Liver (tissue), 10 donors: ENCODE data around the gene CDKN2D. TPM values are rescaled to one million over a fixed set of nuclear protein-coding genes. Genes with fewer than 3 reads are reported as not detected.

Experiments
- DNase-seq: peaks from one replicate; pipeline ENCODE4 v3.0.0-alpha.2; 2017; ENCODE audit warnings: low spot score
- H3K27ac ChIP-seq, 2 donors: one replicate each; pipeline ENCODE4 v1.7.0; 2013; ENCODE audit warnings: inconsistent platforms in 2 of 2, low read length in 2 of 2, control low read depth in 1 of 2, low read depth in 1 of 2, mild to moderate bottlenecking in 1 of 2
- H3K27me3 ChIP-seq, 4 donors: one replicate each; pipeline versions ENCODE4 v1.6.1 to v1.7.0; 2013; ENCODE audit warnings: low read length in 3 of 4, inconsistent platforms in 1 of 4, mild to moderate bottlenecking in 1 of 4, moderate library complexity in 1 of 4; ENCODE audit not compliant: control insufficient read depth in 4 of 4, insufficient read depth in 4 of 4
- H3K36me3 ChIP-seq, 4 donors: one replicate each; pipeline versions ENCODE4 v1.6.1 to v1.7.0; 2013; ENCODE audit warnings: low read length in 3 of 4, mild to moderate bottlenecking in 3 of 4, low read depth in 1 of 4, moderate library complexity in 1 of 4; ENCODE audit not compliant: control insufficient read depth in 4 of 4, insufficient read depth in 3 of 4
- H3K4me1 ChIP-seq, 4 donors: one replicate each; pipeline versions ENCODE4 v1.6.1 to v1.7.0; 2013; ENCODE audit warnings: low read length in 3 of 4, mild to moderate bottlenecking in 3 of 4, moderate library complexity in 1 of 4; ENCODE audit not compliant: control insufficient read depth in 4 of 4, insufficient read depth in 4 of 4
- H3K4me3 ChIP-seq, 3 donors: one replicate each; pipeline versions ENCODE4 v1.6.1 to v1.7.0; 2013; ENCODE audit warnings: low read length in 3 of 3, control low read depth in 1 of 3, low read depth in 1 of 3, mild to moderate bottlenecking in 1 of 3
- H3K9ac ChIP-seq, 2 donors: one replicate each; pipeline ENCODE4 v1.7.0; 2013; ENCODE audit warnings: low read length in 2 of 2, mild to moderate bottlenecking in 2 of 2, moderate library complexity in 2 of 2, control low read depth in 1 of 2, low read depth in 1 of 2
- H3K9me3 ChIP-seq, 4 donors: one replicate each; pipeline versions ENCODE4 v1.6.1 to v1.7.0; 2013; ENCODE audit warnings: low read length in 3 of 4; ENCODE audit not compliant: control insufficient read depth in 4 of 4
- ATF3 ChIP-seq: IDR thresholded peaks from 2 replicates; pipeline ENCODE4 v1.6.1; 2016; ENCODE audit warnings: antibody characterized with exemption
- CTCF ChIP-seq: fragments of 150-350 bp; IDR thresholded peaks from 2 replicates; pipeline ENCODE4 v1.5.1; 2017; ENCODE audit warnings: improper control_type of control experiment, low read depth, low read length; ENCODE audit not compliant: missing input control
- EGR1 ChIP-seq, 2 donors: IDR thresholded peaks; 2 replicates each; pipeline ENCODE4 v1.6.1; 2016 to 2018; ENCODE audit warnings: antibody characterized with exemption in 2 of 2, low read depth in 2 of 2
- FOXA1 ChIP-seq: IDR thresholded peaks from 2 replicates; pipeline ENCODE4 v1.6.1; 2016; ENCODE audit warnings: antibody characterized with exemption
- FOXA2 ChIP-seq: IDR thresholded peaks from 2 replicates; pipeline ENCODE4 v1.6.1; 2016; ENCODE audit warnings: antibody characterized with exemption
- GABPA ChIP-seq, 2 donors: IDR thresholded peaks in 1 of 2; conservative IDR thresholded peaks in 1 of 2; 2 replicates each; pipeline ENCODE4 v1.6.1; 2016; ENCODE audit warnings: antibody characterized with exemption in 2 of 2, mild to moderate bottlenecking in 1 of 2, moderate library complexity in 1 of 2
- HNF4A ChIP-seq, 2 donors: conservative IDR thresholded peaks; 2 replicates each; pipeline ENCODE4 v1.6.1; 2016; ENCODE audit warnings: antibody characterized with exemption in 2 of 2, mild to moderate bottlenecking in 2 of 2
- HNF4G ChIP-seq: IDR thresholded peaks from 2 replicates; pipeline ENCODE4 v1.6.1; 2016; ENCODE audit warnings: antibody characterized with exemption
- JUND ChIP-seq, 2 donors: IDR thresholded peaks; 2 replicates each; pipeline ENCODE4 v1.6.1; 2016; ENCODE audit warnings: antibody characterized with exemption in 2 of 2
- MAX ChIP-seq: IDR thresholded peaks from 2 replicates; pipeline ENCODE4 v1.6.1; 2016; ENCODE audit warnings: antibody characterized with exemption
- NR2F2 ChIP-seq: IDR thresholded peaks from 2 replicates; pipeline ENCODE4 v1.6.1; 2016; ENCODE audit warnings: antibody characterized with exemption
- RAD21 ChIP-seq, 2 donors: IDR thresholded peaks; 2 replicates each; pipeline ENCODE4 v1.6.1; 2016; ENCODE audit warnings: antibody characterized with exemption in 2 of 2, mild to moderate bottlenecking in 2 of 2
- RXRA ChIP-seq, 2 donors: IDR thresholded peaks; 2 replicates each; pipeline ENCODE4 v1.6.1; 2017 to 2018; ENCODE audit warnings: antibody characterized with exemption in 2 of 2, mild to moderate bottlenecking in 1 of 2
- SP1 ChIP-seq: IDR thresholded peaks from 2 replicates; pipeline ENCODE4 v1.6.1; 2018; ENCODE audit warnings: antibody characterized with exemption, mild to moderate bottlenecking
- TAF1 ChIP-seq: conservative IDR thresholded peaks from 2 replicates; pipeline ENCODE4 v1.6.1; 2016; ENCODE audit warnings: antibody characterized with exemption, mild to moderate bottlenecking
- YY1 ChIP-seq: IDR thresholded peaks from 2 replicates; pipeline ENCODE4 v1.6.1; 2016; ENCODE audit warnings: antibody characterized with exemption, mild to moderate bottlenecking
- ZBTB33 ChIP-seq: IDR thresholded peaks from 2 replicates; pipeline ENCODE4 v1.6.1; 2016; ENCODE audit warnings: antibody characterized with exemption
- WGBS: extraction: QIAGEN DNeasy Blood & Tissue Kit; methylation state at CpG from one replicate; pipeline ENCODE4 v1.1.7; 2013; 5-methylcytosine and 5-hydroxymethylcytosine counted together
- polyA plus RNA-seq, 2 donors: library from polyadenylated mRNA; stranded (reverse) in 1 of 2; unstranded in 1 of 2; fragments of 200-250 nt in 1 of 2; fragments of >200 nt in 1 of 2; fragmentation: Nextera tagmentation in 1 of 2; extraction: Ambion mirVana in 1 of 2; gene quantifications; one replicate each; pipeline versions ENCODE4 v1.2.1 to v1.2.3, GENCODE V29; 2013 to 2015
- small RNA-seq: library from RNA; depleted of rRNA; stranded (forward); fragments of <200 nt; gene quantifications from one replicate; pipeline ENCODE3, GENCODE V24; 2014
- total RNA-seq, 2 donors: library from RNA; depleted of rRNA; stranded (reverse); fragments of >200 nt; gene quantifications; one replicate each; pipeline ENCODE4 v1.2.3, GENCODE V29; 2014
- TF ChIP-seq, protein P1 (sequence below): IDR thresholded peaks from 2 replicates; pipeline ENCODE4 v1.6.1; 2016; ENCODE audit warnings: antibody characterized with exemption, mild to moderate bottlenecking
- donor health status: healthy.
- donor health status: healthy.
- donor health status: healthy.
- donor health status: healthy.
- donor health status: healthy.

Gene CDKN2D
- total and polyA plus RNA-seq, 4 donors = 1.6 to 86.4 (median 3.5) TPM

- TF ChIP-seq MAX = no peak
- no peak for TF ChIP-seq ZBTB33
- TF ChIP-seq, protein P1, sequence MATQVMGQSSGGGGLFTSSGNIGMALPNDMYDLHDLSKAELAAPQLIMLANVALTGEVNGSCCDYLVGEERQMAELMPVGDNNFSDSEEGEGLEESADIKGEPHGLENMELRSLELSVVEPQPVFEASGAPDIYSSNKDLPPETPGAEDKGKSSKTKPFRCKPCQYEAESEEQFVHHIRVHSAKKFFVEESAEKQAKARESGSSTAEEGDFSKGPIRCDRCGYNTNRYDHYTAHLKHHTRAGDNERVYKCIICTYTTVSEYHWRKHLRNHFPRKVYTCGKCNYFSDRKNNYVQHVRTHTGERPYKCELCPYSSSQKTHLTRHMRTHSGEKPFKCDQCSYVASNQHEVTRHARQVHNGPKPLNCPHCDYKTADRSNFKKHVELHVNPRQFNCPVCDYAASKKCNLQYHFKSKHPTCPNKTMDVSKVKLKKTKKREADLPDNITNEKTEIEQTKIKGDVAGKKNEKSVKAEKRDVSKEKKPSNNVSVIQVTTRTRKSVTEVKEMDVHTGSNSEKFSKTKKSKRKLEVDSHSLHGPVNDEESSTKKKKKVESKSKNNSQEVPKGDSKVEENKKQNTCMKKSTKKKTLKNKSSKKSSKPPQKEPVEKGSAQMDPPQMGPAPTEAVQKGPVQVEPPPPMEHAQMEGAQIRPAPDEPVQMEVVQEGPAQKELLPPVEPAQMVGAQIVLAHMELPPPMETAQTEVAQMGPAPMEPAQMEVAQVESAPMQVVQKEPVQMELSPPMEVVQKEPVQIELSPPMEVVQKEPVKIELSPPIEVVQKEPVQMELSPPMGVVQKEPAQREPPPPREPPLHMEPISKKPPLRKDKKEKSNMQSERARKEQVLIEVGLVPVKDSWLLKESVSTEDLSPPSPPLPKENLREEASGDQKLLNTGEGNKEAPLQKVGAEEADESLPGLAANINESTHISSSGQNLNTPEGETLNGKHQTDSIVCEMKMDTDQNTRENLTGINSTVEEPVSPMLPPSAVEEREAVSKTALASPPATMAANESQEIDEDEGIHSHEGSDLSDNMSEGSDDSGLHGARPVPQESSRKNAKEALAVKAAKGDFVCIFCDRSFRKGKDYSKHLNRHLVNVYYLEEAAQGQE = no peak
- TF ChIP-seq NR2F2 = no peak
- TF ChIP-seq YY1 = no peak
- TF ChIP-seq HNF4A (conservative IDR thresholded peaks at IDR 0.05) = no peak
- no peak for TF ChIP-seq SP1
- TF ChIP-seq FOXA2 = no peak
- no peak for TF ChIP-seq TAF1
- no peak for TF ChIP-seq ATF3
- no peak for TF ChIP-seq EGR1 (IDR thresholded peaks at IDR 0.05; ENCODE audit: low read depth in 2 of 2)
- no peak for TF ChIP-seq RAD21 (IDR thresholded peaks at IDR 0.05)
- TF ChIP-seq GABPA (IDR thresholded peaks at IDR 0.05 in 1 of 2, conservative IDR thresholded peaks at IDR 0.05 in 1 of 2) = no peak
- TF ChIP-seq RXRA (IDR thresholded peaks at IDR 0.05) = no peak
- no peak for TF ChIP-seq CTCF
- no peak for TF ChIP-seq HNF4G
- TF ChIP-seq JUND (IDR thresholded peaks at IDR 0.05) = no peak
- no peak for TF ChIP-seq FOXA1
- H3K36me3 ChIP-seq = no peaks in the 10 kb centered on the region
- H3K9ac ChIP-seq = peak overlapping the region in 1 of 2 donors; percentile 22
- H3K9me3 ChIP-seq = no peaks in the 10 kb centered on the region
- H3K4me1 ChIP-seq = peaks cover 2 to 27% (median 11%) of the 10 kb centered on the region in 4 donors
- DNase-seq = no peak
- WGBS = 55% methylated on average over 10 of the region's 10 CpGs
- H3K4me3 ChIP-seq = peak overlapping the region in 1 of 3 donors; percentile 27
- H3K27me3 ChIP-seq = peaks cover 2 to 21% (median 4%) of the 10 kb centered on the region in 4 donors
- H3K27ac ChIP-seq = no peak overlapping the region
Measured at GRCh38 chr19:10516671-10517286, 52.0 kb downstream of the CDKN2D start.

Small RNAs within 50 kb of the gene (small RNA-seq; reads per million reads assigned to genes)
- gene MIR1238 (not detected), gene RNU7-140P (not detected)

Other genes with a start within 250 kb of the CDKN2D start
- 10 to 100 TPM in 1 of 2 donors, 1 to 10 TPM in 1; 6.4 to 13.6 TPM for gene RAVER1, start 235.4 kb downstream of the CDKN2D start, total RNA-seq
- gene RAVER1, start 235.4 kb downstream of the CDKN2D start, polyA plus RNA-seq = 1 to 10 TPM; 2.1 to 5.9 TPM
- gene ICAM3, start 229.4 kb downstream of the CDKN2D start, total RNA-seq = 10 to 100 TPM; 15.9 to 18.1 TPM
- 10 to 100 TPM; 24.0 to 62.8 TPM for gene ICAM3, start 229.4 kb downstream of the CDKN2D start, polyA plus RNA-seq
- 10 to 100 TPM; 59.2 to 60.0 TPM for gene TYK2, start 188.4 kb downstream of the CDKN2D start, total RNA-seq
- gene TYK2, start 188.4 kb downstream of the CDKN2D start, polyA plus RNA-seq = 10 to 100 TPM; 47.9 to 63.1 TPM
- 10 to 100 TPM; 46.0 to 52.3 TPM for gene CDC37, start 165.4 kb downstream of the CDKN2D start, total RNA-seq
- 10 to 100 TPM; 61.2 to 69.9 TPM for gene CDC37, start 165.4 kb downstream of the CDKN2D start, polyA plus RNA-seq
- gene PDE4A, start 148.4 kb downstream of the CDKN2D start, total RNA-seq = 1 to 10 TPM; 1.1 to 2.3 TPM
- 1 to 10 TPM in 1 of 2 donors, under 1 TPM in 1; 0.90 to 1.5 TPM for gene PDE4A, start 148.4 kb downstream of the CDKN2D start, polyA plus RNA-seq
- gene KEAP1, start 65.6 kb downstream of the CDKN2D start, total RNA-seq = 10 to 100 TPM; 45.4 to 62.3 TPM
- 10 to 100 TPM; 44.3 to 50.6 TPM for gene KEAP1, start 65.6 kb downstream of the CDKN2D start, polyA plus RNA-seq
- under 1 TPM; 0.17 to 0.56 TPM for gene S1PR5, start 51.5 kb downstream of the CDKN2D start, total RNA-seq
- under 1 TPM; 0.32 to 0.36 TPM for gene S1PR5, start 51.5 kb downstream of the CDKN2D start, polyA plus RNA-seq
- gene ATG4D, start 25.1 kb downstream of the CDKN2D start, total RNA-seq = 10 to 100 TPM; 10.1 to 44.4 TPM
- gene ATG4D, start 25.1 kb downstream of the CDKN2D start, polyA plus RNA-seq = 10 to 100 TPM in 1 of 2 donors, 1 to 10 TPM in 1; 4.7 to 12.1 TPM
- 10 to 100 TPM in 1 of 2 donors, 1 to 10 TPM in 1; 7.0 to 14.1 TPM for gene KRI1, start 3.0 kb downstream of the CDKN2D start, total RNA-seq
- gene KRI1, start 3.0 kb downstream of the CDKN2D start, polyA plus RNA-seq = 1 to 10 TPM; 4.6 to 7.1 TPM
- gene AP1M2, start 18.3 kb upstream of the CDKN2D start, total RNA-seq = 1 to 10 TPM in 1 of 2 donors, under 1 TPM in 1; 0.42 to 1.3 TPM
- under 1 TPM; 0.57 to 0.83 TPM for gene AP1M2, start 18.3 kb upstream of the CDKN2D start, polyA plus RNA-seq
- gene SLC44A2, start 56.6 kb upstream of the CDKN2D start, total RNA-seq = 10 to 100 TPM; 13.0 to 21.6 TPM
- gene SLC44A2, start 56.6 kb upstream of the CDKN2D start, polyA plus RNA-seq = 10 to 100 TPM; 12.0 to 13.9 TPM
- gene ILF3, start 85.4 kb upstream of the CDKN2D start, total RNA-seq = 10 to 100 TPM; 53.8 to 85.1 TPM
- 10 to 100 TPM; 31.7 to 32.0 TPM for gene ILF3, start 85.4 kb upstream of the CDKN2D start, polyA plus RNA-seq
- gene QTRT1, start 132.5 kb upstream of the CDKN2D start, total RNA-seq = 10 to 100 TPM; 13.2 to 28.3 TPM
- 10 to 100 TPM; 17.1 to 38.1 TPM for gene QTRT1, start 132.5 kb upstream of the CDKN2D start, polyA plus RNA-seq
- gene DNM2, start 149.1 kb upstream of the CDKN2D start, total RNA-seq = 10 to 100 TPM; 79.5 to 95.1 TPM
- 10 to 100 TPM; 23.1 to 38.6 TPM for gene DNM2, start 149.1 kb upstream of the CDKN2D start, polyA plus RNA-seq